NCI-H460 (cell line): ENCODE measurements around the gene KCNT2. TPM values are rescaled to one million over a fixed set of nuclear protein-coding genes. Genes with fewer than 3 reads are reported as not detected.
A peak's percentile ranks its signal among the peaks of the same experiment; 100 is the strongest.
"Not testable (repeated sequence)": the region's sequence is repeated elsewhere in the genome, so short reads cannot be mapped to it uniquely, and the experiment has no call there.

Experiments used
- DNase-seq: peaks from one replicate; pipeline ENCODE4 v3.0.0-alpha.2; 2016; ENCODE audit warnings: low read depth; ENCODE audit errors: extremely low read depth
- total RNA-seq: library from RNA; depleted of rRNA; stranded (reverse); fragments of >200 nt; shearing (Covaris generic); gene quantifications from 2 replicates; pipeline ENCODE4 v1.2.3, GENCODE V29; 2014

KCNT2 gene
- total RNA-seq, 1 experiment from 2014 or later = 4.1 TPM

DNA sequence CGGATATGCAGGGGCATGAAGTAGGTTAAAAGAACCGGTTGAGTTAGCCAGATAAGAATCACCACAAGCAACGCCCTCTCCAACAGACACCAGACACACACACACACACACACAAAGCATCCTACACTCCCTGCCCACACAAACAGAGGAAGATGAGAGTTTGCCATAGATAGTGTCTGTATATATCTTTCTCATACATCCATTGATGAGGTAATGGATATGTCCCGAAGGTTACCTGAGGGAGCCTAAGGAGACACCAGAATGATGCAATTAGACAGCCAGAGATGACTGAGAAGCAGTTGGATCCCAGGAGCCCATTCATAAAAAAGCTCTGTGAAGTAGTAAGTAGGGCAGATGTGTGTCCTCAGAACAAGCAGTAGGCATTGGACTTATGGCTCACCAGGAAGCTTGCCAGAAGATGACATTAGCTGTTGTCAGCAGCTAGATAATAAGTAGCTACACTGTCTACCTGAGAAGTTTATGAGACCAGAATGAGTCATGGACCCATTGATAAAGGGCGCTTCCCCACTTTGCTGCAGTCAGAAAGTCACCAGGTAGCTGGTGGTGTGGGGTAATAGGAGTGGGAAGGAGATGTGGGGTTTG is 247.0 kb downstream of the KCNT2 start:
- DNase-seq = no peak

- DNase-seq = no peak
Measured at GRCh38 chr1:196357913-196358312, 250.3 kb downstream of the KCNT2 start.

- peak; percentile 40 for DNase-seq
Measured at GRCh38 chr1:196355206-196355786, 252.9 kb downstream of the KCNT2 start.

- DNase-seq = no peak
Measured at GRCh38 chr1:196344453-196344852, 263.8 kb downstream of the KCNT2 start.

DNA sequence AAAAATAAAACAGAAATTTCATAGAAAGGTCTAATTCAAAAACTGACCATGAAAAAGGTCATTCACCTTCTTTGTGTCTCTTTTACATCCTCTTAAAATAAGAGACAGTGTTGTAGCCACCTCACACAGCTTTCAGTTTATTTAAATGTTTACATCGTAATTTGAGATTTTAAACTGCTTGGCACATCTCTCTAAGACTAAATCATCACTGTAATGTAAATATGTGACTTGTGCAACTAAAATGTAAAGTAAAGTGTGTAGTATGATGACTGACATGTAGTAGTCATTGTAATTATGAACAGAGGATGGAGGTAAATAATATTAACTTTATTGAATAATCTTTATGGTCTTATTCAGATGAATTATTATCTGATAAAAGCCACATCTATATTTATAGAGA is 283.9 kb downstream of the KCNT2 start:
- no peak for DNase-seq

DNA sequence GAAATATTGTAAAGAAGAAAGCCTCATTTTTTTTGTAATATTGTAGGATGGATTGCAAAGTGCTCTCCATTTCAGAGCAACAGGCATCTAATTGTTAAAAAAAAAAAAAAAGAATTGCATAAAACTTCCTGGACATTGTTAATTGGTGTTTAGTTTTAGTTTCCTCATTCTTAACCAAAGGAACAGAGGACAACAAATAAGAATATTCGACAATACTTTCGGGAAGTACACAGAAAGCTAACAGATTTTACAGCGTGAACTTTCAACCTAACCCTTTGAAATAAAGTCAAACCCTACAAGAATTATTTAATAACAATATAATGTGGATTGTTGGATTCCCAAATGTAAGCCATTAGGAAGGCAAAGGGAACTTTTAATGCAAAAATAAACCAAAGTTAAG is 284.4 kb downstream of the KCNT2 start:
- DNase-seq = no peak

DNA sequence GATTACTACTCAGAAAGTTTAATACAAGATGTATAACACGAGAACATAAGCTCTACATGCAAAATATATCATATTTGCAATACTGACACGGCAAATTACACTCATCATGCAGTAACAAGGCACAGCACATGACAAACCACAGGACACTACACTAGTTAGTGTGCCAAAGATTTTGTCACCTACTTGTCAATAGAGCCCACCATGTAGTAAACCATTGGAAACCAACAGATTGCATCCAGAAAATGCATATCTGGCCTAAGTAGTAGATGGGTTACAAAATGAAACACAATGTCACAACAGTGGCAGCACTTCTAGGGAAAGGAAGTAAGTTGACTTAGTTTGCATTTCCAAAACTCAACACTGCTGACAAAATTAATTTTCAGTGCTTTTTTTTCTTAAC is 288.9 kb downstream of the KCNT2 start:
- DNase-seq = no peak

DNA sequence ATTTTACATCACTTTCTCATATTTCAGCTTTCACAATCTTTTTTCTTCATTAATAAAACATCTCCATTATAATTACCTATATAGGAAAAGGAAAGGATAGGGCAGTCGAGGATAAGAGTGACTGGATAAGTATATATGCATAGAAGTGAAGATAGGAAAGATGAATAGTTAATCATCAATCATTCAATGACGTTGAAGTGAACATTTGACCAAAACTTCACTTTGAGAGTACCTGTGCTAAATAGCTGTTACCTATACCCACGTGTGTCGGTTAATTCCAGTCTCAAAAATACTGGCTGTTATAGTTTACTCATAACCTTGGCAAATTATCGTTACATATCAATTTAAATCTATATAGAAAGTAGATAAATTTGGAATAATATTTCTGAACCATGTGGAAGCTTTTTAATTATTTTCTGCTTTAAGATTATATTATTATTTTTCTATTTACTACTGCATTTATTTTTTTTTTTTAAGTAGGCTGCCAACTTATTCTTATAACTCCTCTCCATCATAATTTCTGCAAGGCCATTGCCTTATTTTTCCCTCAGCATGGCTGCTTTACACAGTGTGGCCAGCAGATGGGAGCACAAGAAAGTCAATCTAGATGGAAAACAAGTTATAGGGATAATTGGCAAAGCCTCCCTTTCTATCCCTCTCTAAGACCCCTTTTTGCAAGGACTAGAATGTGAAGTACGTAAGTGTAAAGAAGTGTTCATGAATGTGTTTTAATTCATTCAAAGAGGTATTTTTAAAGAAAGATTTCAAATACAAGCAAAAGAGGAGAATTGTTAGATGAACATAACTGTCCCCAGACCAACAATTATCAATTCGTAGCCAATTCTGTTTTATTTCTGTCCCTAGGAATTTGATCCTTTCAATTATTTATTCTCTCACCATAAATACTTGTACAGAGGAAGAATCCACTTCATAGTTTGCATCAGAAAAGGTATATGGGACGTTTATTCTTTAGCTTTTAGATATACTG is 290.4 kb downstream of the KCNT2 start:
- DNase-seq = peak; percentile 61

DNA sequence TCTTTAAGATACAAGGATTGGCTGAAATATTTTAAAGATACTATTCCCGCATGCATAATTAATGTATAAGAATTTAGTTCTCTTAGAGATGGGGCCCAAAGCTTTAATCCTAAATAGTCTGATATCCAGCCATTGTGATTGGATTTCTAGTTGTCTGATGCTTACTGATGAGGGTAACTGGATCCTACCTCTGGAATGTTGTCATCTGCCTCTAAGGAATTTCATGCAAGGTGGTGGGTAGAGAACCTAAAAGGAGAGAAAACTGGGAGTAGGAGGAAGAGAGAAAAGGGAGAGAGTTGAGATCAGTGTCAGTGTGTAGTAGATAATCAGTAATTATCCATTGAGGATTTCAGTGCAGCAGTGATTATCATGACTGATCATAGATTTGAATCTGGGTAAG is 295.5 kb downstream of the KCNT2 start:
- DNase-seq = no peak

DNA sequence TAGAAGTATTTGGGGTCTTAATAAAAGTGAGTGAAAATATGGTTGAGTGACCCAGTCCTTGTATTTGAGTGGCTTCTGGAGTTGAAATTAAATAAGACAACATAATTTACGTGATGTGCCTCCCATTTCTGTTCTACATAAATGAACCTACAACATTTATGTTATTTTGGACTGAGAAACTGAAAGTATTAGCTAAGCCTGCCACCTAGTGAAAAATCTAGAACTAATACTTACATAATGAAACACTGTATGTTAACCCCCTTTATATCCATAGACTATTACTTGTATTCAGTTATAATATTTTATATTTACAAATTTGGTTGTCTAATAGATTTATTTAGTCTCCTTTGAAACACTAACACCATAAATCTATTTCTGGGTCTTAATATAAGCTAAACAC is 298.9 kb downstream of the KCNT2 start:
- DNase-seq = peak; percentile 45

GRCh38 chr1:196308176-196308575 is 300.1 kb downstream of the KCNT2 start:
- DNase-seq = no peak

DNA sequence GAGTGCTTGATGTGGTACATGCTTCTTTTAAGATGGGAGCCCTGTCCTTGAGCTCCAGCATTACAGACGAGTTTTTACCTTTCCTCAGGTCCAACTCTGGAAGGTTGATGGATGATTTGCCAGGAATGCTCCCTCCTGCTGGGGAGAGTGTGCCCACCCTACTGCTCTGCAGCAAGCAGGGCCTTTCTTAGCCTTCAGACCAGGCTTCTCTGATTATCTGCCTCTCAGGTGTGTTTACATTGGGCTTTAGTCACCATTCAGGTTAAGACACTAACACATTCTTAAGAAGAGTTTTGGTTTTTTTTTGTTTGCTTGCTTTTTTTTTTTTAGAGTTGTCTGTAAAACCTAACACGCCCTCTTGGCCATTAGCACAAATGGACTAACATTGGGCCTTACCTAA is 301.8 kb downstream of the KCNT2 start:
- no peak for DNase-seq

DNA sequence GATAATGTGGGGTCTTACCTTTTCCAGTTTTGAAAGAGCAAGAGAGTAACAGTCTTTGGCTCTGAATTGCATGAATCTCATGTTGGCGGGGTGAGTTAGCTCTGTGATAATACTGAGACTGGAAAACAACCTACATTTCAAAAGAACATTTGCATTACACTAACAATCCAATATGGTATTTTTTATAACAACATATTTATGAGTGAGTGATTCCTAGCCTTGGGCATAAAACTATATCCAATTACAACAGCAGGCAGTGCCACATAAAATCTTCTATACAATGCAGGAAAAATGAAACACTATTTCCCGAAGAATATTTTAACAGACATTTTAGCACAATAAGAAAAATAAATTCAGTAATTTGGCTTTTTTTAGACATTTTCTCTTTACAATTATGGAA is 303.0 kb downstream of the KCNT2 start:
- no peak for DNase-seq

DNA sequence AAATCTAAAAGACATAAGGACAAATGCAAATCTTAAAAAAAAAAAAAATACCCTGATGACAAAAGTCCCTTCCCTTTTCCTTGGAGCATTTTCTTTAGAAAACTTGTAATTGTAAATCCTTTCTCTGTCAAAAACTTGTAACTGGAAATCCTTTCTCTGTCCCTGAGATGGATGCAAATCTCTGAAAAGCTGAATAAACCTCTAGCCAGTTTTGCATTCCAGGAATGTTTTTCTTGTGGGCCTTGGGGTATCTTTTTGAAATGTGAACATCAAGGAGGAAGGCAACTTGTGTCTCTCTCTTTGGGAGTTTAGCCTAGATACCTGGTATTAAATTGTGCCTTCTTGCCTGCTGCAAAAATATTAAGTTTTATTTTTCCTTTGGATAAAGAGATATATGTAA is 305.3 kb downstream of the KCNT2 start:
- no peak for DNase-seq

DNA sequence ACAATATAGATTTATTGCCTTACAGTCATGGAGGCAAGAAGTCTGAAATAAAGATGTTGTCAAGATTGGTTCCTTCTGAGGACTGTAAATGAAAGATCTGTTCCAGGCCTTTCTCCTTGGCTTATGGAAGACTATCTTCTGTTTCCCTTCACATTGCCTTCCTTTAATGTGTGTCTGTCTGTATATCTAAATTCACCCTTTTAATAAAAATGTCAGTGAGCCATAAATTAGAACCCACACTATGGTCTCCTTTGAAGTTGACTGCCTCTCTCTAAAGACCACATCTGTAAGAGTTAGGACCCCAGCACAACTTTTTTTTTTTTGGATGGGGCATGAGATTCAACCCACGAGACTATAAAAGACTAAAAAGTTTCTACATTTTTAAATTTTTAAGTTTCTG is 305.8 kb downstream of the KCNT2 start:
- no peak for DNase-seq

DNA sequence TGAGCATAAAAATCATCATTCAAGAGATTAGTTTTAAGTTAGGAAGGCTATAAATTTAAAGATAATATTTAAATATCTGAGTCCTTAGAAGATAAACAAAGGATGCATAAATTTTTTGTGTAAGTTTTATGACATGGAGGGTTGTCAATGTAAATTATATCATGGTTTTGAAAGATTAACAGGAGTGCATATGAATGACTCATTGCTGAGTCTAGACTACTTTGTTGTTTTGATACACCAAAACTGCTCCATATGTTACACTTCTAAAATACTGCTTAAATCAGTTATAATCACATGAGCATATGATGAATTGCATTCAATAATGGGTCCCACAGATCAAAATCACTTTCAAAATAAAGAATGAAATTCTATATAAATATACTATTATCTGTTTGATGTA is 312.5 kb downstream of the KCNT2 start:
- no peak for DNase-seq

DNA sequence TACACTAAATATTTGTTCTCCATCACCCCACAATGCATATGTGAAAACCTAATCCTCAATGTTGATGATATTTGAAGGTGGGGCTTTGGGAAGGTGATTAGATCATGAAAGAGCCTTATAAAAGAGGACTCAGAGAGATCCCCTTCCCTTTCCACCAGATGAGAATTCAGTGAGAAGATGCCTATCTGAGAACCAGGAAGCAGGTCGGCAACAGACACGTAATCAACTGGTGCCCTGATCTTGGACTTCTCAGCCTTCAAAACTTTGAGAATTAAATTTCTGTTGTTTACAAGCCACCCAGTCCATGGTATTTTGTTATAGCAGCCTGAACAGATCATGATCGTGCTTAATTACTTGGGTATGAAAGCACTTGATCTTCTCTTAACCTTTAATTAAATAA is 329.4 kb downstream of the KCNT2 start:
- DNase-seq = no peak

GRCh38 chr1:196277860-196278259 is 330.4 kb downstream of the KCNT2 start:
- no peak for DNase-seq

GRCh38 chr1:196271212-196271947 is 336.9 kb downstream of the KCNT2 start:
- DNase-seq = no peak

- DNase-seq = not testable (repeated sequence)
Measured at GRCh38 chr1:196263086-196263485, 345.2 kb downstream of the KCNT2 start.

DNA sequence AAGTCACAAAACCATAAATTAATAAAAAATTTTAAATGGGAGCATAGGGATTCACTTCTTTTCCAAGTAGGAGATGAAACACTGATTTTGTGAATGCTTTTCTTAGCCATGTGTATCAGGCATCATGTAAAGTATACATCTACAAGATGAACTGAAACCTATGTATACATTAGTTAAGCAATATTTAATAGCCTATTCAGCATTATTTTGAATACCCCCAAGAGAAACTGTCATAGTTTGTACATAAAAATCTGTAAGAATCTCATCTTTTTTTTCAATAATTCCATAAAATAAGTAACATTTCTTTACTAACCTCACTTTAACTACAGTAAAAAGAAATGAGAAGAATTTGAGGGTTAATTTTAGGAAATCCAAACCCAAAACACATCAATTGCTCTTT is 348.0 kb downstream of the KCNT2 start:
- DNase-seq = no peak
